ENCODE results near the gene SORT1. TPM values are rescaled to one million over a fixed set of nuclear protein-coding genes. Genes with fewer than 3 reads are reported as not detected.

The SORT1 gene
- total RNA-seq, 2 experiments from 2014 or later = 21.8 to 45.5 TPM

DNA sequence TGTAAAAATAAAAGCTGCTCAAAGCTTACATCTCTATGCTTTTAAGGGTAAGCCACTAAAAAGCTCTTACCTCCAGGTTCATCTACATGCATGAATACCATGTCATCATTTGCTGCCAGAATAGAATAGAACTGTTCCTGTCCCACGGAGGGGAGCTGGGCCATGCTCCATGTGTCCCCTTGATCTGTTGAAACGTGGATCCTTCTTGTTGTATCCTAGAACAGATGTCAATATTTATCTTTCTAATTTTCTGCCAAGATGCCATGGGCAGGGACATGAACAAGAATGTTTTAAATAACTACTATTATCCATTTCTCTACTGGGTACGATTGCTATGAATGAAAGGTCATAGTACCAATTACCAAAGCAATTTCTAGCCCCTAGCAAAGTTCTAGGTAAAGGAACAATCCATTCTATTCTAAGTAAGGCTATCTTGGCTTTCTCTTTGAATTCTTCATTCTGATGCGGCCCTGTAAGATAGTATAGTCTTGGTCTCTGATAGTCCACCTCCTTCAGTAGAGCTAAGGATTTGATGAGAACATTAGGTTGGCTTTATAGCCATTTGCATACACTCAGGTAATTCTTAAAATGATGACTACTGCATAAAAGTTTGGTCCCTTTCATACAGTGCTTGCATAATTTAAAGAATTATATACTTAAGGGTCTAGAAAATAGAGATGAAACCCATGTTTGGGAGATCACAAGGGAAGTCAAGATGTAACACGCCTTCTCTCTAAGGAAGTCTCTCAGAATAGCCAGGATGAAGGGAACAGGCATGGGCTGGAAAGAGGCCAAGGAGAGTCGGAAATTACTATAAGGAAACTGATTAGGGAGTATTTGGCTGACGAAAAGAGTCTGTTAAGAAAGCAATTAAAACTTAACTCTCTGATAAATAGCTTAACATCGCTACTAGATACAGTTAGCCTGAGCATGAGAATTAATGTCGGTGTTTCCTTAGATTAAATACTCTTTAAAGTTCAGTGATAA lies 55.5 kb downstream of the SORT1 start:
- Histone ChIP-seq H3K9me2 (ENCODE audit: insufficient read depth, low read length) (no peaks in the 10 kb centered on the region), H3K79me2 (ENCODE audit: insufficient read depth, low read depth, low read length) (no peaks in the 10 kb centered on the region), H3K4me3 (ENCODE audit: low read depth, low read length, poor library complexity, severe bottlenecking) (no peak overlapping the region), H3K9me3 (ENCODE audit: low read length) (no peaks in the 10 kb centered on the region), H4K20me1 (ENCODE audit: insufficient read depth, low read length) (no peaks in the 10 kb centered on the region), H3K36me3 (ENCODE audit: insufficient read depth, low read length) (peaks cover 78% of the 10 kb centered on the region), H3K4me2 (ENCODE audit: low read length) (no peak overlapping the region), H3K27ac (ENCODE audit: low read depth, low read length, poor library complexity, severe bottlenecking) (no peak overlapping the region), H3K4me1 (ENCODE audit: insufficient read depth, low read length, poor library complexity, severe bottlenecking) (no peaks in the 10 kb centered on the region), H2AFZ (ENCODE audit: low read length) (no peak overlapping the region)
- intact Hi-C loops (cut with micrococcal nuclease; ENCODE audit: unreplicated experiment) = loop anchor here (5.0 kb wide), 1 partner anchor 55 kb away; the partner anchor contains the start of gene SORT1
- ChIA-PET CTCF (ENCODE audit: unreplicated experiment) (no interaction called here), POLR2A (interaction anchor here (0.6 to 1.4 kb wide), 10 partner anchors 10 to 268 kb away, joined by 3 to 6 read pairs (median 3); no protein-coding TSS in a partner anchor)
- BruUV-seq (replicated peaks) = no TSS peak
- TF ChIP-seq, protein P1, sequence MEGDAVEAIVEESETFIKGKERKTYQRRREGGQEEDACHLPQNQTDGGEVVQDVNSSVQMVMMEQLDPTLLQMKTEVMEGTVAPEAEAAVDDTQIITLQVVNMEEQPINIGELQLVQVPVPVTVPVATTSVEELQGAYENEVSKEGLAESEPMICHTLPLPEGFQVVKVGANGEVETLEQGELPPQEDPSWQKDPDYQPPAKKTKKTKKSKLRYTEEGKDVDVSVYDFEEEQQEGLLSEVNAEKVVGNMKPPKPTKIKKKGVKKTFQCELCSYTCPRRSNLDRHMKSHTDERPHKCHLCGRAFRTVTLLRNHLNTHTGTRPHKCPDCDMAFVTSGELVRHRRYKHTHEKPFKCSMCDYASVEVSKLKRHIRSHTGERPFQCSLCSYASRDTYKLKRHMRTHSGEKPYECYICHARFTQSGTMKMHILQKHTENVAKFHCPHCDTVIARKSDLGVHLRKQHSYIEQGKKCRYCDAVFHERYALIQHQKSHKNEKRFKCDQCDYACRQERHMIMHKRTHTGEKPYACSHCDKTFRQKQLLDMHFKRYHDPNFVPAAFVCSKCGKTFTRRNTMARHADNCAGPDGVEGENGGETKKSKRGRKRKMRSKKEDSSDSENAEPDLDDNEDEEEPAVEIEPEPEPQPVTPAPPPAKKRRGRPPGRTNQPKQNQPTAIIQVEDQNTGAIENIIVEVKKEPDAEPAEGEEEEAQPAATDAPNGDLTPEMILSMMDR (conservative IDR thresholded peaks at IDR 0.05; ENCODE audit: low read length) = no peak
- TF ChIP-seq EZH2phosphoT487 (IDR thresholded peaks at IDR 0.05; ENCODE audit: borderline replicate concordance, low read depth, low read length) = no peak
- no peak for DNase-seq (ENCODE audit: low spot score)

DNA sequence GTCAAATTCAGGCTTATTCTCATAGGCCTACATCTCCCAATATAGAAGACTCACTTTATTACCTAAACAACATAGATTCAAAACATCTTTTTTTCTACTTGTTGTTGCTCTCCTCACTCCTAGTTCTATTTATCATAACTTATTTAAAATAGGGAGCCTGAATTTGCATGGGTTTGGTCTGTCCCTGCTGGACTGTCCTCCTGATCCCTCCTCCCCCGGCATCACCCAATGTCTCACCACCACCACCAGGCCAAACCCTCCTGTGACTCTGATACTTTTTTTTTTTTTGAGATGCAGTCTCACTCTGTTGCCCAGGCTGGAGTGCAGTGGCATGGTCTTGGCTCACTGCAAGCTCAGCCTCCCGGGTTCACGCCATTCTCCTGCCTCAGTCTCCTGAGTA lies 59.1 kb downstream of the SORT1 start:
- POLR2A ChIA-PET = interaction anchor here (0.7 to 2.5 kb wide), 3 partner anchors 12 to 53 kb away, joined by 3 to 6 read pairs (median 3); no protein-coding TSS in a partner anchor
- TF ChIP-seq, protein P1 (conservative IDR thresholded peaks at IDR 0.05; ENCODE audit: low read length) = no peak
- TF ChIP-seq EZH2phosphoT487 (IDR thresholded peaks at IDR 0.05; ENCODE audit: borderline replicate concordance, low read depth, low read length) = no peak
- no TSS peak for BruUV-seq (replicated peaks)

More for the DNA sequence above, 59.1 kb downstream of the SORT1 start:
- H3K4me3 ChIP-seq (ENCODE audit: low read depth, low read length, poor library complexity, severe bottlenecking) = no peak overlapping the region
- CTCF ChIA-PET (ENCODE audit: unreplicated experiment) = no interaction called here
- no peaks in the 10 kb centered on the region for H4K20me1 ChIP-seq (ENCODE audit: insufficient read depth, low read length)
- no peak overlapping the region for H3K4me2 ChIP-seq (ENCODE audit: low read length)
- peaks cover 86% of the 10 kb centered on the region for H3K36me3 ChIP-seq (ENCODE audit: insufficient read depth, low read length)
- intact Hi-C loops (cut with micrococcal nuclease; ENCODE audit: unreplicated experiment) = no loop called here
- no peaks in the 10 kb centered on the region for H3K4me1 ChIP-seq (ENCODE audit: insufficient read depth, low read length, poor library complexity, severe bottlenecking)
- DNase-seq (ENCODE audit: low spot score) = no peak
- no peaks in the 10 kb centered on the region for H3K9me2 ChIP-seq (ENCODE audit: insufficient read depth, low read length)
- H2AFZ ChIP-seq (ENCODE audit: low read length) = no peak overlapping the region
- H3K79me2 ChIP-seq (ENCODE audit: insufficient read depth, low read depth, low read length) = no peaks in the 10 kb centered on the region
- H3K27ac ChIP-seq (ENCODE audit: low read depth, low read length, poor library complexity, severe bottlenecking) = no peak overlapping the region
- no peaks in the 10 kb centered on the region for H3K9me3 ChIP-seq (ENCODE audit: low read length)
